HepG2 (cell line): Measurements from ENCODE around the gene DAD1. TPM values are rescaled to one million over a fixed set of nuclear protein-coding genes. Genes with fewer than 3 reads are reported as not detected.

Experiments
- ATF1 ChIP-seq: IDR thresholded peaks from 2 replicates; pipeline ENCODE4 v1.6.1; 2016; ENCODE audit warnings: mild to moderate bottlenecking, control low read depth
- CCAR2 ChIP-seq: fragments of 200-400 bp; formaldehyde crosslinking; optimal IDR thresholded peaks from 2 replicates; pipeline ENCODE3; 2018; ENCODE audit warnings: low read depth, mild to moderate bottlenecking, low read length, moderate library complexity
- HHEX ChIP-seq: IDR thresholded peaks from 2 replicates; pipeline ENCODE4 v1.6.1; 2016; ENCODE audit warnings: control low read depth
- HINFP ChIP-seq: sonication (generic); formaldehyde crosslinking; IDR thresholded peaks from 2 replicates; pipeline ENCODE4 v1.4.0; 2020; ENCODE audit warnings: low read depth, mild to moderate bottlenecking, missing genetic modification reagents
- IKZF4 ChIP-seq: sonication (generic); formaldehyde crosslinking; IDR thresholded peaks from 2 replicates; pipeline ENCODE4 v1.5.1; 2020; ENCODE audit warnings: borderline replicate concordance, mild to moderate bottlenecking, low read depth, missing genetic modification reagents; ENCODE audit errors: not compliant biosample characterization
- KAT8 ChIP-seq: IDR thresholded peaks from 2 replicates; pipeline ENCODE4 v1.6.1; 2016; ENCODE audit warnings: missing genetic modification reagents, missing compliant biosample characterization
- NKX3-1 ChIP-seq: sonication (generic); formaldehyde crosslinking; IDR thresholded peaks from 2 replicates; pipeline ENCODE4 v1.5.0; 2020; ENCODE audit warnings: missing genetic modification reagents
- SPEN ChIP-seq: sonication (generic); formaldehyde crosslinking; IDR thresholded peaks from 2 replicates; pipeline ENCODE4 v1.5.1; 2020; ENCODE audit warnings: low read depth, mild to moderate bottlenecking, missing genetic modification reagents
- STAT6 ChIP-seq: sonication (generic); formaldehyde crosslinking; IDR thresholded peaks from 2 replicates; pipeline ENCODE4 v1.4.0; 2020; ENCODE audit warnings: missing genetic modification reagents, mild to moderate bottlenecking, borderline replicate concordance
- TEF ChIP-seq: sonication (generic); formaldehyde crosslinking; IDR thresholded peaks from 2 replicates; pipeline ENCODE4 v1.5.0; 2020; ENCODE audit warnings: missing genetic modification reagents
- U2AF2 ChIP-seq: fragments of 200-400 bp; formaldehyde crosslinking; IDR thresholded peaks from 2 replicates; pipeline ENCODE4 v1.6.1; 2017; ENCODE audit warnings: low read depth, mild to moderate bottlenecking, low read length
- USF2 ChIP-seq, 2 experiments: sonication (generic) in 1 of 2; formaldehyde crosslinking in 1 of 2; IDR thresholded peaks; 2 replicates each; pipeline versions ENCODE4 v1.5.1 to v1.6.1; 2011 to 2020; ENCODE audit warnings: borderline replicate concordance in 1 of 2, low read depth in 1 of 2, low read length in 1 of 2, mild to moderate bottlenecking in 1 of 2, missing genetic modification reagents in 1 of 2, moderate library complexity in 1 of 2
- ZBTB1 ChIP-seq: sonication (generic); formaldehyde crosslinking; IDR thresholded peaks from 2 replicates; pipeline ENCODE4 v1.4.0; 2020; ENCODE audit warnings: missing genetic modification reagents, borderline replicate concordance
- ZBTB49 ChIP-seq: sonication (generic); formaldehyde crosslinking; IDR thresholded peaks from 2 replicates; pipeline ENCODE4 v1.4.0; 2020; ENCODE audit warnings: missing genetic modification reagents, borderline replicate concordance
- ZFP82 ChIP-seq: sonication (generic); formaldehyde crosslinking; IDR thresholded peaks from 2 replicates; pipeline ENCODE4 v1.5.1; 2020; ENCODE audit warnings: mild to moderate bottlenecking, missing genetic modification reagents, borderline replicate concordance
- ZNF441 ChIP-seq: sonication (generic); formaldehyde crosslinking; IDR thresholded peaks from 2 replicates; pipeline ENCODE4 v1.7.0; 2021; ENCODE audit warnings: missing genetic modification reagents, borderline replicate concordance
- ZNF607 ChIP-seq: sonication (generic); formaldehyde crosslinking; IDR thresholded peaks from 2 replicates; pipeline ENCODE4 v1.5.1; 2020; ENCODE audit warnings: missing genetic modification reagents, mild to moderate bottlenecking, borderline replicate concordance
- ZNF720 ChIP-seq: sonication (generic); formaldehyde crosslinking; IDR thresholded peaks from 2 replicates; pipeline ENCODE4 v1.4.0; 2020; ENCODE audit warnings: missing genetic modification reagents
- polyA plus RNA-seq, 8 experiments: library from polyadenylated mRNA; depleted of rRNA in 3 of 8; stranded (reverse) in 7 of 8; unstranded in 1 of 8; fragments of >200 nt; fragmentation: Illumina TruSeq in 4 of 8; extraction: Trizol in 4 of 8; gene quantifications; 2 replicates each; pipeline versions ENCODE4 v1.2.1 to v1.2.3, GENCODE V29; 2011 to 2016; ENCODE audit warnings: low read depth in 4 of 8, missing spikeins in 1 of 8, mixed read lengths in 1 of 8; ENCODE audit not compliant: insufficient read depth in 1 of 8
- total RNA-seq, 5 experiments: library from RNA; depleted of rRNA; stranded (reverse); fragments of >200 nt; fragmentation: Illumina TruSeq; extraction: Trizol; gene quantifications; 2 replicates each; pipeline ENCODE4 v1.2.3, GENCODE V29; 2016; ENCODE audit warnings: low read depth in 1 of 5

The DAD1 gene
- total and polyA plus RNA-seq, 2 of the 13 experiments (the other 11 are each of a cell fraction or from before 2014, with no cell fraction given) = 558 to 626 TPM

- TF ChIP-seq ZNF607 (peak; percentile 69), KAT8 (peak; percentile 95), NKX3-1 (CRISPR knock-in tag) (no peak; the same call in 1 of the 2 replicates), ZBTB49 (CRISPR knock-in tag) (peak; percentile 91; the same call in 1 of the 2 replicates), STAT6 (0 out of 2 replicates have a peak, but pooled peaks have one; percentile 26), ZNF441 (CRISPR knock-in tag) (peak; percentile 92), ATF1 (CRISPR knock-in tag) (no peak; the same call in 1 of the 2 replicates), USF2 (IDR thresholded peaks at IDR 0.05; ENCODE audit: low read depth, low read length) (peak; percentile 70), USF2 (CRISPR knock-in tag; IDR thresholded peaks at IDR 0.05; ENCODE audit: borderline replicate concordance) (peak; percentile 85; the same call in 1 of the 2 replicates), U2AF2 (peak; percentile 99), HINFP (CRISPR knock-in tag) (peak; percentile 59; the same call in 1 of the 2 replicates), HHEX (CRISPR knock-in tag) (no peak), CCAR2 (no peak), TEF (CRISPR knock-in tag) (no peak), SPEN (CRISPR knock-in tag) (peak; percentile 82), IKZF4 (CRISPR knock-in tag) (peak; percentile 46), ZBTB1 (CRISPR knock-in tag) (0 out of 2 replicates have a peak, but pooled peaks have one; percentile 77), ZNF720 (CRISPR knock-in tag) (peak; percentile 86; the same call in 1 of the 2 replicates), ZFP82 (no peak)
Measured at GRCh38 chr14:22589096-22589839, at the start of gene DAD1 (continued).
